GM12878 (cell line): Measurements from ENCODE around the gene PACSIN3. TPM values are rescaled to one million over a fixed set of nuclear protein-coding genes. Genes with fewer than 3 reads are reported as not detected.

Source experiments
- ATAC-seq: fragments of 200-7000 bp; cut with Tn5 transposase; 3 replicates; pipeline ENCODE4 v1.9.1; 2020; ENCODE audit warnings: mild to moderate bottlenecking, moderate library complexity
- BruUV-seq: library from RNA; stranded (reverse); fragments of 400-500 nt; replicated peaks from 2 replicates; lab custom pipeline; 2021; lab: Mats Ljungman, UMichigan
- CTCF ChIA-PET: fragments of 300-600 bp; sonication (Branson Sonifier 250); formaldehyde crosslinking; extraction: SDS; loops from one replicate; lab custom pipeline; 2021; ENCODE audit warnings: inconsistent platforms; lab: Yijun Ruan, JAX
- POLR2A ChIA-PET: fragments of 350-600 bp; formaldehyde crosslinking; extraction: SDS; loops from one replicate; lab custom pipeline; 2021; ENCODE audit warnings: inconsistent platforms; lab: Charles Lee
- RAD21 ChIA-PET: fragments of 300-600 bp; sonication (Branson Sonifier 250); formaldehyde crosslinking; loops from one replicate; lab custom pipeline; 2023; ENCODE audit warnings: antibody characterized with exemption; ENCODE audit not compliant: unreplicated experiment; lab: Charles Lee
- SMC1A ChIA-PET: fragments of 300-600 bp; sonication (Branson Sonifier 250); formaldehyde crosslinking; loops from one replicate; lab custom pipeline; 2023; ENCODE audit not compliant: unreplicated experiment, uncharacterized antibody; lab: Charles Lee
- DNase-seq: peaks from one replicate; pipeline ENCODE4 v3.0.0-alpha.2; 2011; ENCODE audit warnings: low read depth, low spot score
- FAIRE-seq: peaks from 3 replicates; lab custom pipeline; 2011; peaks lifted over from hg19 to GRCh38; lab: Jason Lieb, UNC
- H2AFZ ChIP-seq: 2 replicates; pipeline ENCODE4 v1.6.0; 2011; ENCODE audit warnings: low read depth, low read length, control low read depth; ENCODE audit not compliant: control insufficient read depth
- H3K27ac ChIP-seq: 2 replicates; pipeline ENCODE4 v1.5.1; 2011; ENCODE audit warnings: control low read depth; ENCODE audit not compliant: control insufficient read depth, insufficient read depth
- H3K27me3 ChIP-seq, 2 experiments: replicated peaks in 1 of 2; 2 replicates each; pipeline versions ENCODE4 v1.6.0 to v1.6.1; 2011; ENCODE audit warnings: low read length in 1 of 2; ENCODE audit not compliant: control insufficient read depth in 2 of 2, insufficient read depth in 2 of 2
- H3K36me3 ChIP-seq, 2 experiments: 2 replicates each; pipeline ENCODE4 v1.5.1; 2011; ENCODE audit warnings: low read length in 1 of 2; ENCODE audit not compliant: control insufficient read depth in 2 of 2, insufficient read depth in 2 of 2
- H3K4me1 ChIP-seq: 2 replicates; pipeline ENCODE4 v1.6.1; 2011; ENCODE audit warnings: mild to moderate bottlenecking, low read length, moderate library complexity, mixed read lengths; ENCODE audit not compliant: control insufficient read depth, insufficient read depth
- H3K4me2 ChIP-seq: 2 replicates; pipeline ENCODE4 v1.6.0; 2011; ENCODE audit warnings: control low read depth; ENCODE audit not compliant: control insufficient read depth, insufficient read depth
- H3K4me3 ChIP-seq: fragments of 200-600 bp; sonication (generic); 2 replicates; pipeline ENCODE4 v1.5.1; 2016
- H3K79me2 ChIP-seq: 2 replicates; pipeline ENCODE4 v1.6.0; 2011; ENCODE audit warnings: low read length; ENCODE audit not compliant: control insufficient read depth, insufficient read depth
- H3K9ac ChIP-seq: 2 replicates; pipeline ENCODE4 v1.8.0; 2011; ENCODE audit warnings: low read length, control low read depth, mixed read lengths; ENCODE audit not compliant: control insufficient read depth, insufficient read depth
- H3K9me3 ChIP-seq: replicated peaks from 3 replicates; pipeline ENCODE4 v1.5.1; 2011; ENCODE audit warnings: mild to moderate bottlenecking, low read length; ENCODE audit not compliant: control insufficient read depth, insufficient read depth
- H4K20me1 ChIP-seq: 2 replicates; pipeline ENCODE4 v1.6.0; 2011; ENCODE audit not compliant: control insufficient read depth, insufficient read depth
- BCLAF1 ChIP-seq: fragments of 450-650 bp; IDR thresholded peaks from 2 replicates; pipeline ENCODE4 v1.6.1; 2017; ENCODE audit warnings: antibody characterized with exemption, mild to moderate bottlenecking, moderate library complexity
- NR2F1 ChIP-seq: fragments of 450-650 bp; conservative IDR thresholded peaks from 2 replicates; pipeline ENCODE4 v1.6.1; 2017; ENCODE audit warnings: mild to moderate bottlenecking
- REST ChIP-seq: IDR thresholded peaks from 2 replicates; pipeline ENCODE4 v1.6.1; 2012; ENCODE audit warnings: mild to moderate bottlenecking, low read depth, low read length
- ZNF384 ChIP-seq: IDR thresholded peaks from 2 replicates; pipeline ENCODE4 v1.6.1; 2012; ENCODE audit warnings: low read depth, mild to moderate bottlenecking, low read length, improper control_type of control experiment, borderline replicate concordance
- WGBS: methylation state at CpG from one replicate; pipeline ENCODE4 v1.1.6; 2016; ENCODE audit warnings: low lambda C conversion rate; ENCODE audit not compliant: insufficient replicate concordance, insufficient coverage; ENCODE audit errors: missing lambda C conversion rate; 5-methylcytosine and 5-hydroxymethylcytosine counted together
- in situ Hi-C: fragments of 300-500 bp; cut with MboI; formaldehyde crosslinking; loops from 9 replicates; pipeline ENCODE4 v1.14.3; 2018; ENCODE audit warnings: mixed read lengths
- intact Hi-C: fragments of 100-400 bp; cut with micrococcal nuclease; formaldehyde crosslinking; loops from one replicate; pipeline ENCODE4 v1.14.2; 2022; ENCODE audit not compliant: unreplicated experiment
- polyA plus RNA-seq, 11 experiments: library from polyadenylated mRNA; depleted of rRNA in 4 of 11; unstranded in 6 of 11; stranded (reverse) in 5 of 11; fragments of >200 nt; fragmentation: Nextera tagmentation in 4 of 11; fragmentation: Illumina TruSeq in 1 of 11; extraction: Ambion mirVana in 4 of 11; extraction: Trizol in 1 of 11; gene quantifications; 1 replicate in 1 of 11; 2 replicates in 10 of 11; pipeline versions ENCODE4 v1.2.1 to v1.2.3, GENCODE V29; 2011 to 2016; ENCODE audit warnings: inconsistent platforms in 2 of 11, missing spikeins in 2 of 11, low read depth in 1 of 11
- total RNA-seq, 4 experiments: library from RNA; depleted of rRNA in 3 of 4; stranded (reverse); fragments of >200 nt in 3 of 4; fragmentation: Illumina TruSeq in 1 of 4; extraction: Trizol in 1 of 4; gene quantifications; 2 replicates each; pipeline versions ENCODE4 v1.2.1 to v1.2.3, GENCODE V29; 2013 to 2021

The PACSIN3 gene
- total and polyA plus RNA-seq, 10 of the 15 experiments (the other 5 are each of a cell fraction or from before 2014, with no cell fraction given), result 0.05 to 0.82 (median 0.22) TPM; not detected in 1

- ChIA-PET SMC1A (no interaction called here), CTCF (interaction anchor here (1.2 to 2.0 kb wide), 2 partner anchors 77 to 230 kb away, joined by 3 to 7 read pairs; no protein-coding TSS in a partner anchor), POLR2A (interaction anchor here (0.7 kb wide), 1 partner anchor 70 kb away, joined by 4 read pairs; no protein-coding TSS in a partner anchor), RAD21 (interaction anchor here (1.1 kb wide), 1 partner anchor 77 kb away, joined by 3 read pairs; no protein-coding TSS in a partner anchor)
- Histone ChIP-seq H2AFZ (no peak overlapping the region), H3K27ac (no peak overlapping the region), H4K20me1 (no peaks in the 10 kb centered on the region), H3K4me3 (no peak overlapping the region), H3K27me3 (peaks cover 0 to 13% of the 10 kb centered on the region in 2 experiments; a peak in 3 of 4 replicates), H3K79me2 (no peaks in the 10 kb centered on the region), H3K4me1 (peaks cover 16% of the 10 kb centered on the region), H3K4me2 (no peak overlapping the region), H3K9ac (no peak overlapping the region), H3K36me3 (no peaks in the 10 kb centered on the region), H3K9me3 (no peaks in the 10 kb centered on the region)
- in situ Hi-C loops, result no loop called here
- FAIRE-seq, result no peak
- BruUV-seq, result no TSS peak
- intact Hi-C loops, result no loop called here
- no peak for TF ChIP-seq REST
- TF ChIP-seq ZNF384, result no peak
- TF ChIP-seq NR2F1, result no peak
- no peak for TF ChIP-seq BCLAF1
- no peak for DNase-seq
- no peak for ATAC-seq
- 91% methylated on average over 17 of the region's 17 CpGs for WGBS
Observed at GRCh38 chr11:47182380-47182779, 3.9 kb downstream of the PACSIN3 start.
